Measurements from ENCODE around the gene ACAD8. TPM values are rescaled to one million over a fixed set of nuclear protein-coding genes. Genes with fewer than 3 reads are reported as not detected.

Gene ACAD8
- total RNA-seq, 1 experiment from 2014 or later: 8.0 TPM

DNA sequence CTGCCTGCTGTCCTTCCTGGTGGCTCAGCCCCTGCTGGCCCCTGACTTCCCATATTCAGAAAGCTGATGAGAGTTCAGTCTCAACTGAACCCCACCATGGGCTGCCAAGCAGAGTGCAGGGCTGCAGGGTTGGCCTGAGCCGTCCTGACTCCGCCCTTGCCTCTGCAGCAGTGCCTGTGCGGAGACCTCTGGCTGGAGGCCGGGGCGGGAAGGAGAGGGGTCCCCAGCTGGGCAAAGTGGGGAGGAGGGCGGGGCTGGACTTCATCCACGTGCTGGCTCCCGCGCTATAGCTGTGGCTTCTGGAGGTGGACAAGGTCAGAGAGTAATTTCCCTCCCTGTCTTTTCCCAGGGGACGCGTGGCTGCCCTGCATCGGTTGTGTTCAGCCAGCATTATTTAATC, 36.4 kb downstream of the ACAD8 start:
- no peak for DNase-seq (ENCODE audit: low spot score)

DNA sequence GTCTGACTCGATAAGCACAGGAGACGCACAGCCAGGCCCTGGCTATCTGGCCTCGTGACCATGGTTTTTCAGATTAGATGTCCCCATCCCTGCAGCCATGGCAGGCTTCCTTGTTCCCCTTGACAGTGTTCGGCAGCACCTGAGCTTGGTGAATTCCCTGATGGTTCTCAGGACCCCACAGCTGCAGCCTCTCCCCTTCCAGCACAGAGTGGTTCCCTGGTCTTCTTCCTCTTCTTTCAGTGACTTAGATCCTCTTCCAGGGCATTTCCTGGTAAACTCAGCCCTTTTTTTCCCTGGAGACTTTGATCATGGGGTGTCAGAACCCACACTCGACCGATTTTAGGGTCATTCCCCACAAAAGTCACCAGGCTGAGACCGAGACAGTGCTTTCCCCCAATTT, 37.3 kb downstream of the ACAD8 start:
- DNase-seq (ENCODE audit: low spot score): no peak

DNA sequence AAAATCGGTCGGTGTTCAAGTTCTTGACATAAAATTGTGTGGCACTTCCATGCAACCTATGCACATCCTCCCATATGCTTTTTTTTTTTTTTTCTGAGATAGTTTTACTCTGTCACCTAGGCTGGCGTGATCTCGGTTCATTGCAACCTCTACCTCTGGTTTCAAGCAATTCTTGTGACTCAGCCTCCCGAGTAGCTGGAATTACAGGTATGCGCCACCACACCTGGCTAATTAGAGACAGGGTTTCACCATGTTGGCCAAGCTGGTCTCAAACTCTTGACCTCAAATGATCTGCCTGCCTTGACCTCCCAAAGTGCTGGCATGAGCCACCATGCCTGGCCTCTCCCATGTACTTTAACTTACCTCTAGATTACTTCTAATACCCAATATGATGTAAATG, 37.8 kb downstream of the ACAD8 start:
- DNase-seq (ENCODE audit: low spot score): no peak

DNA sequence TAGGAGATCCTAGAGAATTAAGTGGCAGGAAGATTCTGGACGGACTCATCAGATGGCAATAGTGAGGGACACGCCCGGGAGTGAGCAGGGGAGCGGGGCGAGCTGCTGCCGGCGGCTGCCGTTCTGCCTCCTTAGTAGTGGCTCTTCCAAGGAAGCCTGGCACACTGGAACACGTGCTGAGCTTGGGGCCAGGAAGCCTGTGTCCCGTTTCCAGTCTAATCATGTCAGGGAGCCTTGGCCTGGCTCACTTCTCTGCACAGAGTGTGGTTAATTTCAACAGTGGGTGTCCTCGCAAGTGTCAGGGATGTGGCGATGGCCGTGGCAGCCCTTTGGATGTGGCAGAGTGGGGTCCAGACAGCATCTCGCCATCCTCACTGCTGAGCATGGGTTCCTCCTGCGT, 39.3 kb downstream of the ACAD8 start:
- no peak for DNase-seq (ENCODE audit: low spot score)

DNA sequence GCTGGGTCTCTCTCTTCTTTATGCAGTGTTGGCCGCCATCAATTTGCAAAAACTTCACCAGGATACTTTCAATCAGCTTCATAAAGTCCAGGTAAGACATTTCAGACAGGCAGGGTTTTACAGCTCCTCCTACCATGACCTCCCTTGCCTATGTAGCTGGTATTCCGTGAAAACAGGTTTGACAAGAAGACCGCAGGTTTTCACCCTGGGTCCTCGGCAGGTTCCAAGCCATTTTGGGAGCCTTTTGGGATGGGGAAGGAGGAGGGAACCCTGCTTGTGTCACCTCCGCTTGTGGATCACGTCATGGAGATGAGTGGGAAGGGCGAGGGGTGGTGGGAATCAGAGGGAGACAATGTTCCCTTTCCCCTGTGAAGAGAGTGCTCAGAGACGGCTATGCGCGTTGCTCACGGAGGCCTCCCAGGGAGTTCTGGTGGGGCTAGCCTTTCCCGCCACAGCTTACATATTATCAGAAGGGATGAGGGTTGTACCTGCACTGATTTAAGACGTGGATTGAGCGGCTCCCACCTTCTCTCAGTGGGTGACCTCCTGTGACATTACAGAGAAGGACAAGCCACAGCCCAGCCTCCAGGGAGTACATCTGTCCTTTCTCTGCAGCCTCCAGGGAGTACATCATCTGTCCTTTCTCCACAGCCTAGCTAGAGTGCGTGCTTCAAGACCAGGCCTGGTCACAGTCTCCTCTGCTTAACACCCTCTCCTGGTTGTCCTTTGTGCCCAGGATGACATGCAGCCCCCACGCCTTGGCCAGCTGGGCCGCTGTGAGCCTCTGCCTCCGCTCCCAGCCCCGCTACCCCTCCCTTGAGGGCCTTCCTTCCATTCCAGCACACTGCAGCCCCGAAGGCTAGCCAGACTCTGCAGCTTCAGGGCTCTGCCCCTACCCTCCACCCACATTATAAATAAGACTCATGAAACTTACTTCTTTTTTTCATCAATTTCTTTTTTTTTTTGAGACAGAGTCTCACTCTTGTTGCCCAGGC, 40.0 kb downstream of the ACAD8 start:
- no peak for DNase-seq (ENCODE audit: low spot score)

DNA sequence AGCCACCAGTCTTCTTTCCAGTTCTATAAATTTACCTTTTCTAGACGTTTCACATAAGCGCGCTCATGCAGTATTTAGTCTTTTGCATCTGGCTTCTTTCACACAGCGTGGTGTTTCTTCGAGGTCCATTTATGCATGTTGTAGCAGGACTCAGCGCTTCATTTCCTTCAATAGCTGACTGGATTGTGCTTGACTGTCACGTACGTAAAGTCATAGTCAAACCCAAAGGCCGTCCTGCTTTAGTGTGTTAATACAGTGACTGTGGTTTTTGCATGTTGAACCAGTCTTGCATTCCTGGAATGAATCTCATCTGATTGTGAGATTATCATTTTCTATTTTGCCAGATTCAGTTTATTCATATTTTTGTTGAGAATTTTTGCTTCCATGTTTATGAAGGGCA, 41.3 kb downstream of the ACAD8 start:
- no peak for DNase-seq (ENCODE audit: low spot score)

DNA sequence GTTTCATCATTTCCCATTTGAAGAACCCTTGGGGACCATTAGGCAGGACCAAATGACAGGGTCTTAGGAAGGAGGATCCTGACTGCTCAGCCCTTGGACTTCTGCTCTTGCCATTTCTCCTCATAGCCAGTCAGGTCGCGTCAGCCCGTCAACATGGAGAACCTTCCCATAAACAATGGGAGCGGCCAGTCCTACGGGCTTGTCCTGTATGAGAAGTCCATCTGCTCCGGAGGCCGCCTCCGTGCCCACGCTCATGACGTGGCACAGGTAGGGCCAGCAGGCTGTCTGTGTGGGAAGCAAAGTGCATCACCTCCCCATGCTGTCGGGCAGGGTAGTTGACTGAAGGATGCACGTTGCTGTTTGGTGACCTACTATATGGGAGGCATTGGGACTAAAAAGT, 58.9 kb downstream of the ACAD8 start:
- no peak for DNase-seq (ENCODE audit: low spot score)

DNA sequence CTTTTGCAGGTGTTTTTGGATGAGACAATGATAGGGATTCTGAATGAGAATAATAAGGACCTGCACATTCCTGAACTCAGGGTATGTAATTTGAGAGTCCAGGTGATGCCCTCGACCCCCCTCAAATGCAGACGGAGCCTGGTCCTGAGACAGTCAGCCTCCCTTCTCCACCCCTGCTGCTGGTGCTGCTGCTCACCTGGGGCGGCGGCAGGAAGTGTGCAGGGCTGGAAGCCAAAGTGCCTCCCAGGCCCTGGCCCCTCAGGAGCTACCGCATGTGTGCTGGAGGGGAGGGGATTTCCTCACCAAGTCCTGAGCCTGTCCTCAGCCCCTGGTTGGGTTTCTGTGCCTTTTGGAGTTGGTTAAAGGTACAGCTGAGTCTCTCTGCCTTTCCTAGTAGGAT, 59.4 kb downstream of the ACAD8 start:
- DNase-seq (ENCODE audit: low spot score): no peak

DNA sequence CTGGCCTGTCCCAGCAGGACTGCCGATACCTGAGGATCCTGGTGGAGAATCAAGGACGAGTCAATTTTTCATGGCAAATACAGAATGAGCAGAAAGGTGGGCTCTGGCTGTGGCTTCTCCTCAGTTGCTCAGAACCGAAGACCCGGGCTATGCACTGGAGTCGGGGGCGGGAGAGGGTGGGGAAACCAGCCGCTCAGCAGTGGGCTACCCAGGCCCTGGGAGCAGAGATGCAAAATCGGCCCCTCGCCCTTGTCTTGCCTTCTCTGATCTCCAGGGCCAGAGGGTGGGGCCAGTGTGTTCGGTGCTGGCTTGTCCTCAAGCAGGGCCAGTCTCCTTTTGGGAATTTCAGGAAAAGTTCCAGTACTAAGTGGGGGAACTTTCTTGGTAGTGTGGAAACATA, 60.0 kb downstream of the ACAD8 start:
- no peak for DNase-seq (ENCODE audit: low spot score)

DNA sequence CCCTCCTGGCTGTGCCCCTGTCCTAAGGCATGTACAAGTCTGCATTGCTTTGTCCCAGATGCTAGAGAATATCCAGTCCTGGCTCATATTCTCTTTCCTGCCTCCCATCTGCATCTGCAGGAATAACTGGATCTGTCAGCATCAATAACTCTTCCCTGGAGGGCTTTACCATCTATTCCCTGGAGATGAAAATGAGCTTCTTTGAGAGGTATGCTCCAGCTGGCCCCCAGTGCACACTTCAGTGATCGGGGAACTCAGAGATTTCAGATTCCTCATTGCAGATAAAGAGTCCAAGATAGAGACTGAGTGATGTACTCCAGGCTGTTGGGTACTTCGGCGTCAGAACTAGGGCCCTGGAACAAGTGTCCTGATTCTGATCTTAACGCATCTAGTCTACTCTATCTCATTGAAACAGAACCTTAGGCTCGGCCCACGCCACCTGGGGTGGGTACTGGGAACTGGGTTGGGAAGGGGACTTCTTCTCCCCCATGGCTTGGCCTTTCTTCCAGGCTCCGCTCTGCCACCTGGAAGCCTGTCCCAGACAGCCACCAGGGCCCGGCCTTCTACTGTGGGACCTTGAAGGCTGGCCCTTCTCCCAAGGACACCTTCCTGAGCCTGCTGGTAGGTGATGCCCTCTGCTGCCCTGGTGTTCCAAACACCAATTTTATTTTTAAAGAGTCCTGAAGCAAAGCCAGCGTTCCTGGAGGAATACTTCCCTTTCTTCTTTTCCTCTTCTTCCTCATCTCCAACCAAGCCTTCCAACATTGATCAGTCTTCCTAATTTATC, 60.6 kb downstream of the ACAD8 start:
- DNase-seq (ENCODE audit: low spot score): no peak

Other genes with a start within 250 kb of the ACAD8 start
- 43.0 and 47.2 TPM in 2 replicates for gene JAM3, start 184.5 kb upstream of the ACAD8 start, total RNA-seq (2014; rRNA removed; shearing (Covaris generic))
- 16.8 and 20.1 TPM in 2 replicates for gene NCAPD3, start 29.6 kb upstream of the ACAD8 start, total RNA-seq (2014; rRNA removed; shearing (Covaris generic))
- 25.1 and 25.4 TPM in 2 replicates for gene VPS26B, start 28.9 kb upstream of the ACAD8 start, total RNA-seq (2014; rRNA removed; shearing (Covaris generic))
- 46.6 and 49.3 TPM in 2 replicates for gene THYN1, start 216 bp upstream of the ACAD8 start, total RNA-seq (2014; rRNA removed; shearing (Covaris generic))
- gene GLB1L3, start 22.8 kb downstream of the ACAD8 start, total RNA-seq (2014; rRNA removed; shearing (Covaris generic)): not detected in 2 replicates
- gene GLB1L2, start 78.4 kb downstream of the ACAD8 start, total RNA-seq (2014; rRNA removed; shearing (Covaris generic)): 4.7 and 6.0 TPM in 2 replicates
- gene B3GAT1, start 158.7 kb downstream of the ACAD8 start, total RNA-seq (2014; rRNA removed; shearing (Covaris generic)): 4.8 and 4.9 TPM in 2 replicates

Measured in A172 (cell line).